Daoy (cell line): ENCODE data around the gene HERC6. TPM values are rescaled to one million over a fixed set of nuclear protein-coding genes. Genes with fewer than 3 reads are reported as not detected.

Experiments
- total RNA-seq: library from RNA; depleted of rRNA; stranded (reverse); fragments of >200 nt; shearing (Covaris generic); gene quantifications from 2 replicates; pipeline ENCODE4 v1.2.3, GENCODE V29; 2014; rRNA removed

HERC6 gene
- total RNA-seq, 1 experiment from 2014 or later, result 3.4 TPM

Other genes starting within 250 kb of the HERC6 start
- gene ABCG2, start 220.2 kb upstream of the HERC6 start, total RNA-seq, result 3.1 and 3.9 TPM in 2 replicates
- 3.4 and 12.1 TPM in 2 replicates for gene PPM1K, start 94.3 kb upstream of the HERC6 start, total RNA-seq
- gene HERC5, start 78.3 kb downstream of the HERC6 start, total RNA-seq, result 11.5 and 12.0 TPM in 2 replicates
- gene PYURF, start 144.9 kb downstream of the HERC6 start, total RNA-seq, result 60.3 and 70.3 TPM in 2 replicates
- 1.8 and 2.3 TPM in 2 replicates for gene HERC3, start 213.6 kb downstream of the HERC6 start, total RNA-seq